Ascending aorta (tissue), 2 donors: ENCODE measurements around the gene RRN3. TPM values are rescaled to one million over a fixed set of nuclear protein-coding genes. Genes with fewer than 3 reads are reported as not detected.
"Not testable (repeated sequence)": the region's sequence is repeated elsewhere in the genome, so short reads cannot be mapped to it uniquely, and the experiment has no call there.

Experiments used
- DNase-seq, 2 donors: peaks; one replicate each; pipeline ENCODE4 v3.0.0-alpha.2; 2019; ENCODE audit warnings: low spot score in 2 of 2
- H3K27ac ChIP-seq, 2 donors: fragments of 200-600 bp; sonication (generic); one replicate each; pipeline ENCODE4 v1.5.1; 2016 to 2017; ENCODE audit warnings: mild to moderate bottlenecking in 1 of 2
- H3K27me3 ChIP-seq: fragments of 200-600 bp; sonication (generic); one replicate; pipeline ENCODE4 v1.5.1; 2017
- H3K36me3 ChIP-seq, 2 donors: fragments of 200-600 bp; sonication (generic); one replicate each; pipeline ENCODE4 v1.5.1; 2016
- H3K4me1 ChIP-seq, 2 donors: fragments of 200-600 bp; sonication (generic); one replicate each; pipeline ENCODE4 v1.5.1; 2016 to 2017; ENCODE audit warnings: mild to moderate bottlenecking in 1 of 2
- H3K4me3 ChIP-seq, 2 donors: fragments of 200-600 bp; sonication (generic); one replicate each; pipeline ENCODE4 v1.5.1; 2016 to 2017; ENCODE audit warnings: mild to moderate bottlenecking in 1 of 2
- H3K9me3 ChIP-seq, 2 donors: fragments of 200-600 bp; sonication (generic); one replicate each; pipeline ENCODE4 v1.5.1; 2016
- intact Hi-C: fragments of 100-400 bp; cut with DNase I; formaldehyde crosslinking; loops from one replicate; pipeline ENCODE4 v1.15.1; 2023
- total RNA-seq: library from RNA; depleted of rRNA; stranded (reverse); fragments of >200 nt; gene quantifications from one replicate; pipeline ENCODE4 v1.1.0, GENCODE V29; 2016

RRN3 gene
- total RNA-seq, 1 donor from 2014 or later, result 4.8 TPM

GRCh38 chr16:15132719-15133428 lies 38.8 kb upstream of the RRN3 start:
- H3K9me3 ChIP-seq, intact Hi-C loops, H3K27ac ChIP-seq, H3K4me3 ChIP-seq, H3K4me1 ChIP-seq, H3K27me3 ChIP-seq: not testable (repeated sequence)
- peak in 1 of 2 donors; percentile 28 for DNase-seq
- H3K36me3 ChIP-seq, result peaks cover 29 to 31% of the 10 kb centered on the region in 2 donors

GRCh38 chr16:15130943-15131700 lies 37.0 kb upstream of the RRN3 start:
- H3K4me1 ChIP-seq, H3K9me3 ChIP-seq, H3K27me3 ChIP-seq, H3K27ac ChIP-seq, intact Hi-C loops, H3K4me3 ChIP-seq: not testable (repeated sequence)
- H3K36me3 ChIP-seq, result peaks cover 33% of the 10 kb centered on the region in 2 donors
- DNase-seq, result peak in 1 of 2 donors; percentile 42

DNA sequence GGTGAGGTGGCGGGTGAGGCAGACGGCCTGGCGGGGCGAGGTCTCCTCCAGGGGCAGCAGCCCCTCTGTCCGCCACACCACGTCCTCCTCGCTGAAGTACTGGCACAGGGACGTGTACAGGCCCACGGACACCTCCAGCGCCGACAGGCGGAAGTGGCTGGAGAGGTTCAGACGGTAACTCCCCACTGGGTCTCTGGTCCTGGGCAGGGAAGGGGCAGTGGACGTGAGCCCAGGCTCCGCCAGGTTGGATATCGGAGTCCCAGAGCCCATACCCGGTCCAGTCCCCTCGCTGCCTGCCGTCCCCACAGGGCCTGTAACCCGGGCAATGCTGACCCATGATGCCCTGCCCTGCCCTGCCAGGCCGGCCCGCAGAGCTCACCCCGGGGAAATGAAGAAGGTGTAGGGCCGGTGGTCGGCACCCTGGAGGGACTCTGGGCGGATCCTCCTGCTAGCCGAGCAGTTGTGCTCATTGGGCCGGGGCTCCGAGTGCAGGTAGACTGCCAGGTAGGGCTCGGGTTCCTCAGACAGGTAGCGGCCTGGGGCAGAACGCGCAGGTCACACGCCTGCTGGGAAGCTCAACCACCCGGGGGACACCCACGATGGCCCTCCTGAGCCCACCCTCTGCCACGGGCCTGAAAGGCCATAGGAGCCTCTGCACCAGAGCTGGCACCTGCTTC lies 36.3 kb upstream of the RRN3 start:
- H3K27ac ChIP-seq, intact Hi-C loops, H3K27me3 ChIP-seq, H3K9me3 ChIP-seq, H3K4me1 ChIP-seq, H3K4me3 ChIP-seq: not testable (repeated sequence)
- H3K36me3 ChIP-seq, result peaks cover 27 to 29% of the 10 kb centered on the region in 2 donors
- peak in 1 of 2 donors; percentile 62 for DNase-seq

GRCh38 chr16:15127641-15128425 lies 33.8 kb upstream of the RRN3 start:
- H3K27ac ChIP-seq, intact Hi-C loops, DNase-seq, H3K27me3 ChIP-seq, H3K4me1 ChIP-seq, H3K9me3 ChIP-seq, H3K4me3 ChIP-seq: not testable (repeated sequence)
- peaks cover 22 to 25% of the 10 kb centered on the region in 2 donors for H3K36me3 ChIP-seq

GRCh38 chr16:15100372-15100987 lies 6.4 kb upstream of the RRN3 start:
- DNase-seq, H3K27me3 ChIP-seq, H3K27ac ChIP-seq, H3K4me1 ChIP-seq, H3K36me3 ChIP-seq, H3K9me3 ChIP-seq, intact Hi-C loops, H3K4me3 ChIP-seq: not testable (repeated sequence)

DNA sequence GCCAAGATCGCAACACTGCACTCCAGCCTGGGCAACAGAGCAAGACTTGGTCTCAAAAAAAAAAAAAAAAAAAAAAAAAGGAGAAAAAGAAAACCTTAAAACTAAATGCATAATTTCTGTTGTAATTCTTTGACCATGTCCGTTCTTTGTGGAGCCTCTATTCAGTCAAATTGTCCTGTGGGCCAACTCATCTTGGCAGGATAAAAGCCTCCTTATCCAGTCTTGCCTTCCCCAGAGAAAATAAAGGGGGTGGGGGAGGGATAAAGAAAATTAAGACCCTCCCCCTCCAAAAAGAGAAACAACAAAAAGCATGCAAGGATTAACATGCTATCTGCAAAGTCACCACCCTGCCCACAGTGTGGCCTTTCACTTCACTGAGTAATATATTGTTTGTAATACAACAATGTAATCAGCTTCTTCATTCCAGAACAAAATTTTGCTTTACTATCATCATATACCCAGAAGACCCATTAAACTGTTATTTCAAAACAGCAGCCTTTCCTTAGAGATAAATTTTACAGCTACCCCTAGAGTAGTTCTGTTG lies 5.4 kb upstream of the RRN3 start:
- not testable (repeated sequence) for DNase-seq, H3K27me3 ChIP-seq, H3K4me3 ChIP-seq, H3K27ac ChIP-seq, H3K36me3 ChIP-seq, H3K4me1 ChIP-seq, H3K9me3 ChIP-seq
- intact Hi-C loops, result loop anchor here (10.0 kb wide), 1 partner anchor 45 kb away; no protein-coding TSS in a partner anchor

GRCh38 chr16:15096583-15096972 lies 2.5 kb upstream of the RRN3 start:
- intact Hi-C loops, result loop anchor here (10.0 kb wide), 1 partner anchor 48 kb away; no protein-coding TSS in a partner anchor
- DNase-seq, H3K36me3 ChIP-seq, H3K9me3 ChIP-seq, H3K4me3 ChIP-seq, H3K27me3 ChIP-seq, H3K27ac ChIP-seq: not testable (repeated sequence)
- H3K4me1 ChIP-seq, result peaks cover 4 to 12% of the 10 kb centered on the region in 2 donors

GRCh38 chr16:15093571-15093954 lies 509 bp downstream of the RRN3 start:
- Histone ChIP-seq H3K36me3 (peaks cover 7 to 22% of the 10 kb centered on the region in 2 donors), H3K27ac (peak overlapping the region; percentile 76 to 86), H3K4me1 (peaks cover 4 to 12% of the 10 kb centered on the region in 2 donors), H3K4me3 (peak overlapping the region; percentile 72 to 90)
- DNase-seq, H3K27me3 ChIP-seq, H3K9me3 ChIP-seq: not testable (repeated sequence)
- intact Hi-C loops, result loop anchor here (10.0 kb wide), 1 partner anchor 51 kb away; no protein-coding TSS in a partner anchor

DNA sequence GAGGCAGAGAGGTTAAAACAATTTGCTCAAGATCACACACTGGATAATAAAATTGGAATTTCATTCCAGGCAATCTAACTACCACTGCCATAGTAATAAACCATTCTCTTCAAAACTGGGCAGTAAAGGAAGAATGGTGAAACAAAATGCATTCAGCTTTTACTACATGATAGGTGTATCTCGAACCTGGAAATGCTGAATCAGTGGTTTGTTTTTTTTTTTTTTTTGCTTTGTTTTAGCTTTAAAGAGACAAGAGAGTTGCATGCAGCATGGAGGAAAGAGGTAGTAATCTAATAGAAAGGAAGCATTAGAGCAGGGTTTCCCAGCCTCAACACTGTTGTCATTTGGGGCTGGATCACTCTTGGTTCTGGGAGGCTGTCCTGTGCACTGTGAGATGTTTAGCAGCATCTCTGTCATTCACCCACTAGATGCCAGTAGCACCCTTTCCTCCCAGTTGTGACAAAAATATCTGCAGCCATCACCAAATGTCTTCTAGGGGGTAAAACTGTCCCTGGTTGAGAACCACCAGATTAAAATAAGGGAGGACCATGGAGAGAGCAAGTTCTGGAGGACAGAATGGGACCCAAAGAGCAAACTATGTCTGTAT lies 3.3 kb downstream of the RRN3 start:
- H3K9me3 ChIP-seq, H3K4me3 ChIP-seq, H3K27me3 ChIP-seq, DNase-seq, H3K27ac ChIP-seq: not testable (repeated sequence)
- Histone ChIP-seq H3K4me1 (peaks cover 4 to 12% of the 10 kb centered on the region in 2 donors), H3K36me3 (peaks cover 17 to 35% of the 10 kb centered on the region in 2 donors)
- intact Hi-C loops, result loop anchor here (10.0 kb wide), 1 partner anchor 54 kb away; no protein-coding TSS in a partner anchor

GRCh38 chr16:15082788-15083187 lies 11.3 kb downstream of the RRN3 start:
- H3K27me3 ChIP-seq, H3K27ac ChIP-seq, intact Hi-C loops, DNase-seq, H3K4me3 ChIP-seq, H3K9me3 ChIP-seq, H3K4me1 ChIP-seq: not testable (repeated sequence)
- H3K36me3 ChIP-seq, result peaks cover 42 to 60% of the 10 kb centered on the region in 2 donors

DNA sequence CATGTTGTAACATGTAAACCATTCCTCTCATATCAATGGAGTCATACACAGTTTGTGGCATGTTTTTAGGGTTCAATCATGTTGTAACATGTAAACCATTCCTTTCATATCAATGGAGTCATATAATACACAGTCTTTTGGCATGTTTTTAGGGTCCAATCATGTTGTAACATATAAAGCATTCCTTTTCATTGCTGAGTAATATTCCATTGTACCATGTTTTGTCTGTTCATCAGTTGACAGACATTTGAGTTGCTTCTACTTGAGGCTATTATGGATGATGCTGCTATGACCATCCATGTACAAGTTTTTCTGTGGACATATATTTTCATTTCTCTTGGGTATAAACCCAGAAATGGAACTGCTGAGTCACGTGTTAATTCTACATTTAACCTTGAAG lies 13.2 kb downstream of the RRN3 start:
- intact Hi-C loops, H3K4me3 ChIP-seq, H3K9me3 ChIP-seq, H3K27ac ChIP-seq, H3K4me1 ChIP-seq, DNase-seq, H3K27me3 ChIP-seq: not testable (repeated sequence)
- peaks cover 45 to 63% of the 10 kb centered on the region in 2 donors for H3K36me3 ChIP-seq

DNA sequence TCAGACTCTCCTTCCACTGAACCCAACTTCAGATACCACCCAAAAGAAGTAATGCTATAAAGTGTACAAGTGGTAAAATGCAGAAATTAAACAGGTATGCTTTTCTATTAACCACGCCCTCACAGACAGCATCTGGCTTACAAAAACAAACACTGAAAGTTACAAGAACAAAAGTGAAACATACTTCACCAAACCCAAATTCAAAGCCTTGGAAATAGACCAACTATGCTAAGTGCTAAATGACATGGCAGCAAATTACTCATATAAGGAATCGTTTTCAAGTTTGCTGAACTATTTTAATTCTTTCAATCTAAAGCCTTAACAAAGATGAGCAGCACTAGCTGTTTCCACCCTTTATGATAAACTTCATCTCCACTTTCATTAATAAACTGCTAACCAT lies 17.9 kb downstream of the RRN3 start:
- H3K4me3 ChIP-seq, H3K9me3 ChIP-seq, H3K27me3 ChIP-seq, DNase-seq, intact Hi-C loops, H3K4me1 ChIP-seq, H3K27ac ChIP-seq: not testable (repeated sequence)
- peaks cover 49 to 53% of the 10 kb centered on the region in 2 donors for H3K36me3 ChIP-seq
